Measurements from ENCODE around the gene IFITM5. TPM values are rescaled to one million over a fixed set of nuclear protein-coding genes. Genes with fewer than 3 reads are reported as not detected.
"Not testable (repeated sequence)": the region's sequence is repeated elsewhere in the genome, so short reads cannot be mapped to it uniquely, and the experiment has no call there.

Gene IFITM5
- total RNA-seq, 2 donors from 2014 or later: not detected

DNA sequence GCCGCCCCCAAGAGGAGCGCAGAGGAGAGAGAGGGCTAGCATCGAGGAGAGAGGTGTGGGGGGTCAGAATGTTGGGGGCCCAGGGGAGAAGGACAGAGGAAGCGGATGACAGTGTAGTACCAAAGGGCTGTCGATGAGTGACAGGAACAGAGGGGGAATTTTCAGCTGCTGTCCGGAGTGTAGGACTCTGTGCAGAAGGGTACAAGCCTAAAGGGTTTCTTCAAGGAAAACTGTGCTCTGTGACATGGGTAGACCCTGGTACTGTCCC, 26.5 kb downstream of the IFITM5 start:
- no peaks in the 10 kb centered on the region for H3K9me3 ChIP-seq (ENCODE audit: control insufficient read depth, low read length, poor library complexity, severe bottlenecking)
- Mint-ChIP-seq H3K27ac (no peak overlapping the region), H3K4me3 (no peak overlapping the region), H3K27me3 (no peaks in the 10 kb centered on the region), H3K36me3 (ENCODE audit: low read depth) (peaks cover 2% of the 10 kb centered on the region), H3K4me1 (peaks cover 23% of the 10 kb centered on the region)
- DNase-seq (no peak), ATAC-seq (no peak)

DNA sequence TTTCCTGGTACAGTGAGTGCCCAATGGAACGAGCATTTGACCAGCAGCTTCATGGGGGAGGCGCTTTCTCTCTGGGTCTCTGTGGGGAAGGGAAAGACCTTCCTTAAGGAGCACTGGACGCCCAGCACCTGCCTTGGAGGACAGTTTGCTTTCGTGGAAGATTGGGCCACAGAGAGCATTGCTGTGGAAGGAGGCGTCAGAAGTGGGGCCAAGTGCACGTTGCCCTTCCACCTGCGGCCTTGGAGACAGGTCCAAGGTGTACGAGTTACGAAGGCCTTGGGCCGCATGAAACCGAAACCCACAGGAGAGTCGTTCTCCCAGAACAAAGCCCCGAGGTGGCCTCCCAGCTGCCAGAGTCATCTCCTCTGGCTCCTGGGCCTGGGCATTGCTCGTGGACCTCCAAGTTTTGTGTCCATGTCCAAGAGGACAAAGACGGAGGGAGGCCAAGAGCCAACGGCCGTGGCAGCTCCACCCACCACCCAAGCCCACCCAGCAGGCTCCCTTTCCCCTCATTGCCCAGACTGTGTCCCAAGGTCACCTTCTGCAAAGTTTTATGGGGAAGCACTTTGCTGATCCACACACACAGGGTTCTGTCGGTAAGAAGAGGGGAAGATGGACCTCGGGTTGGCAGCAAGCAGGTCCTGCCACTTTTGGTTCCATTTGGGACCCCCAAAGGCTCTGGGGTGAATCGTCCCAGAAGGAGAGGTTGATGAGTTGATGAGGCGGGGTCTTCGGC, 27.0 kb downstream of the IFITM5 start:
- no peaks in the 10 kb centered on the region for H3K9me3 ChIP-seq (ENCODE audit: control insufficient read depth, low read length, poor library complexity, severe bottlenecking)
- Mint-ChIP-seq H3K27ac (no peak overlapping the region), H3K4me1 (peaks cover 21% of the 10 kb centered on the region), H3K27me3 (no peaks in the 10 kb centered on the region), H3K4me3 (no peak overlapping the region), H3K36me3 (ENCODE audit: low read depth) (peaks cover 2% of the 10 kb centered on the region)
- no peak for DNase-seq
- ATAC-seq: no peak

DNA sequence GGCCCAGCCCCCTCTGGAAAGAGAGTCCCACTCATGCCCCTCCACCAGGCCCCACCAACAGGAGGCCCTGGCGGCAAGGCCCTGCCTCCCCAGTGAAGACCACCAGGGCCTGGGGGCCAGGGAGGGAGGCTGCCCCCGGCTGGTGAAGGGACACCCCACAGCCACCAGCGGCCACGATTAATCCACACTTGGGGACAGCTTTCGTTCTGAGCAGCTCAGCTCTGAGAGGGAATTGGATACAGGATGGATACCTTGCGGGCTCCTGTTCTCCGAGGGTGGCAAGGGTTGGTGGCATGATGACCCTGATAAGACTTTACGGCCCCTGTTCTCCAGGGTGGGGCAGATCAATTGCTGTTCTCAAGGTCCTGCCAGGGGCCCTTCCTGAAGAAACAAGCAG, 28.0 kb downstream of the IFITM5 start:
- ATAC-seq: no peak
- no peak overlapping the region for H3K27ac Mint-ChIP-seq
- H3K4me3 Mint-ChIP-seq: no peak overlapping the region
- H3K27me3 Mint-ChIP-seq: no peaks in the 10 kb centered on the region
- H3K36me3 Mint-ChIP-seq (ENCODE audit: low read depth): peaks cover 2% of the 10 kb centered on the region
- DNase-seq: no peak
- H3K9me3 ChIP-seq (ENCODE audit: control insufficient read depth, low read length, poor library complexity, severe bottlenecking): no peaks in the 10 kb centered on the region
- peaks cover 21% of the 10 kb centered on the region for H3K4me1 Mint-ChIP-seq

DNA sequence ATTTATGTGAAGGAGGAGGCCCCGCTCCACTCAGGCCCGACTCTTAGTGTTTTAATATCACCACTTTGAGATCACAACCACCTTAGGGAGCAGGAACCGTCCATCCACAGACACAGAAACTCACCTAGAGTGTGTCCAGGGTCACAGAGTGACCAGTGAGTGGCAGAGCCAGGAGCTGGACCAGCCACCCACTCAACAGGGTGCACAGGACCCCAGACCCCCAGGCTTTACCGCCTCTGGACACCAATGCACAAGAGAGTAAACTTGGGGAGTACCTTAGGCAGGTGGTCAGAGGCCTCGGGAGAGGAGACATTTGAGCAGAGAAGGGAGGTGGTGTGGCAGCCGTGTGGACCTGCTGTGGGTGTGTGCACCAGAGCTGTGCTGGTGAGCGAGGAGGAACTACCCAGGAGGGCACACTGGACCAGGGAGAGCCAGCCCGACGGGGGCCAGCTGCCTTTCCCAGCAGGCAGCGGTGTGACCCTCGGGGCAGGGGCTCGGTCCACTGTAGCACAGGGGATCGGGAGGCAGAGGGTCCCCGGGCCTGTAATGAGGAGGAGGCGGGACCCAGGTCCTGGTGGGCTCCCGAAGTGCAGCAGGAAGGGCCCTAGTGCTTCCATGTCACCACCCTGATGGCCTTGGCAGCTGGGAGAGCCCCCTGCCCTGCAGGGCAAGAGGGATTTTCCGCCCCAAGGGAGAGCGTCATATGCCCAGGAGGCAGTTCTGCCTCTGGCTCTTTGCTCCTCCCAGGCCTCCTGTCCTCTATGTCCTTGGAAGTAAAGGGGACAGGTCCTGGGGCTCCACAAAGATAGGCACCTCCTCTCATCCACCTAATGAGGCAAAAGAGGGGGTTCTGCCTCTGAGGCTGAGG, 28.6 kb downstream of the IFITM5 start:
- no peak for DNase-seq
- Mint-ChIP-seq H3K36me3 (ENCODE audit: low read depth) (peaks cover 2% of the 10 kb centered on the region), H3K4me3 (no peak overlapping the region), H3K27me3 (no peaks in the 10 kb centered on the region), H3K4me1 (peaks cover 21% of the 10 kb centered on the region), H3K27ac (peak overlapping the region; percentile 100)
- no peaks in the 10 kb centered on the region for H3K9me3 ChIP-seq (ENCODE audit: control insufficient read depth, low read length, poor library complexity, severe bottlenecking)
- no peak for ATAC-seq

DNA sequence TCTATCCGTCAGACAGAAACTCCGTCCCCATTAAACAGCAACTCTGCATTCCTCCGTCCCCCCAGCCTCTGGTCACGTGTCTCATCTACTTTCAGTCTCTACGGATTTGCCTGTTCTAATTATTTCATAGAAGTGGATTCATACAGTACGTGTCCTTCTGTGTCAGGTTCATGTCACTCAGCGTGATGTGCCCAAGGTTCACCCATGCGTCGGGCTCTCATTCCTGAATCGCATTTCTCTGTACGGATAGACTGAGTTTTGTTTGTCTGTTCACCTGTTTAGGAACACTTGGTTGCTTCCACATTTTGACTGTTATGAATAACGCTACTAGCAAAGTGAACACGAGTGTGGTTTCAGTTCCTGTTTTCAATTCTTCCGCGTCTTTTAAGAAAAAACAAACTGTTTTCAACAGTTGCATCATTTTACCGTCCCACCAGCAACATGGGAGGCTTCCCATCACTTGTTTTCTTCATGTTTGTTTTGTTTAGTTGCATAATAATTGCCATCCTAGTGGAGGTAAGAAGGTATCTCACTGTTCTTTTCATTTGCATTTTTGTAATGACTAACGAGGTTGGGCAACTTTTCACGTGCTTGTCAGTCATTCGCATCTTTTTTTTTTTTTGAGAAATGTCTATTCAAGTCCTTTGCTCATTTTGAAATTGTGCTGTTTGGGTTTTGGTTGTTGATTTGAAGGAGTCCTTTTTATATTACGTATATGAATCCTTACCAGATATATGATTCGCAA, 30.0 kb downstream of the IFITM5 start:
- Mint-ChIP-seq H3K27me3 (no peaks in the 10 kb centered on the region), H3K36me3 (ENCODE audit: low read depth) (peaks cover 2% of the 10 kb centered on the region), H3K4me1 (peaks cover 21% of the 10 kb centered on the region), H3K4me3 (peak overlapping the region; percentile 88), H3K27ac (peak overlapping the region; percentile 100)
- DNase-seq (no peak), ATAC-seq (peak; percentile 80)
- no peaks in the 10 kb centered on the region for H3K9me3 ChIP-seq (ENCODE audit: control insufficient read depth, low read length, poor library complexity, severe bottlenecking)

DNA sequence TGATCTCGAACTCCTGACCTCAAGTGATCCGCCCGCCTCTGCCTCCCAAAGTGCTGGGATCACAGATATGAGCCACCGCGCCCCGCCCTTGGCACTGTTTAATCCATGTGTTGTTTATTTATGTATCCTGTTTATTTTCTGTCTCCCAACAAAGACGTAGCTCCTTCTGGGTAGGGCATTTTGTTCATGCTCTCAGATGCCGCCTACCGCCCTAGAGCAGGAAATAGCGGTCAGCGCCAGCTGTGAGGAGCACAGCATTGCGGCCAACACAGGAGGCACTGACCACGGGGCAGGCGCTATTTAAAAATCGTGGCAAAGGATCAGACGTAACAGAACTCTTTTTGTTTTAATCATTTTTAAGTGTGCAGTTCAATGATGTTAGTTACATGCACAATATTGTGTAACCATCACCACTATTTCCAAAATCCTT, 30.6 kb downstream of the IFITM5 start:
- H3K27me3 Mint-ChIP-seq; H3K36me3 Mint-ChIP-seq (ENCODE audit: low read depth); H3K9me3 ChIP-seq (ENCODE audit: control insufficient read depth, low read length, poor library complexity, severe bottlenecking): not testable (repeated sequence)
- ATAC-seq: peak; percentile 35
- Mint-ChIP-seq H3K27ac (peak overlapping the region; percentile 100), H3K4me1 (peaks cover 21% of the 10 kb centered on the region), H3K4me3 (peak overlapping the region; percentile 88)
- DNase-seq: peak in 1 of 3 donors; percentile 14

DNA sequence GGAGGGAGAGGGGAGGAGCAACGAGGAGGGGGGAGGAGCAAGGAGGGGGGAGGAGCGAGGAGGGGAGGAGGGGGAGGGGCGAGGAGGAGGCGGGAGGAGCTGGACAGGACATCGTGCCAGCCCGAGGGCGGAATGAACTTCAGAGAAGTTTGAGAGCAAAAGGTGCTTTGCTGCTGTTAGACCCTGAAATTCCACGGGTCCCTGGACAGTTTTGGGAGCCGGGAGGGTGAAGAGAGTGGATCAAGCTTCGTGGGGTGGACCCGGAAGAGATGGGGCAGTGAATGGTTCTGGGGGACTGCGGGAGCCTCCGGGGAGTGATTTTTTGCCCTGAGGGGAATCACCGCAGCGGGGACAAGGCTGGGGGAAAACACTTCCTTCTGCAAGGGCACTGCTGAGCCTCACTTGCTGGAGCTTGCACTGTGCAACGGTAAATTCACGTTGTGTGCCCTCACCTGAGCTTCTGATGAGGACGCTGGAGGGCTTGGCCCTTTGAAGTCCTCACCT, 31.8 kb downstream of the IFITM5 start:
- ATAC-seq: peak; percentile 48
- Mint-ChIP-seq H3K27ac (peak overlapping the region; percentile 100), H3K4me1 (peaks cover 21% of the 10 kb centered on the region)

DNA sequence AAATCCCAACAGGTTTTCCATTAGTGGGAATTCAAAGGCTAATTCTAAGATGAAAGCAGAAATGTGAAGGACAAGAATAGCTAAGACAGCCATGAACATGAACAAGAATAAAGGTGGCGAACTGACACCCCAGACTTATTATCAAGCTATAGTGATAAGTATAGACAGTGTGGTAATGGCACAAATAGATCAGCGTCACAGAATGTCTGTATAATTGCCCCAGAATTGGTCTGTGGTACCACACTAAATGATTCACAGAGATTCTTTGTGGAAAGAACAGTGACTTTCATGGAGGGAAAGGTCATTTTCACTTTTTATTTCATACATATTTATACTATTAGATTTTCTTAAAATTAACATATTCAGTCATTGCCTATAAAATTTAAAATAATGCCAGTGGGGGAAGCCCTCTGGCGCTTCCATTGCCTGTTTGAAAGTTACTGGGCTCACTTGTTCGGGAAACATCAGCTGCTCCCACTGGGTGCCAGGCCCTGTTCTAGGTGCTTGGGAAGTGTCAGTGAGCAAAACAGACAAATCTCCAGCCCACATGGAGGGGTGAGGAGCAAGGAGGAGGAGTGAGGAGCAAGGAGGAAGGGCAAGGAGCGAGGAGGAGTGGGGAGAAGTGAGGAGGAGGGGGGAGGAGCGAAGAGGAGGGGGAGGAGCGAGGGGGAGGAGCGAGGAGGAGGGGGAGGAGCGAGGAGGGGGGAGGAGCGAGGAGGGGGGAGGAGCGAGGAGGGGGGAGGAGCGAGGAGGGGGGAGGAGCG, 32.5 kb downstream of the IFITM5 start:
- Mint-ChIP-seq H3K27ac (peak overlapping the region; percentile 100), H3K4me1 (peaks cover 21% of the 10 kb centered on the region), H3K4me3 (peak overlapping the region; percentile 86), H3K27me3 (no peaks in the 10 kb centered on the region), H3K36me3 (ENCODE audit: low read depth) (peaks cover 2% of the 10 kb centered on the region)
- ATAC-seq (peak; percentile 26), DNase-seq (no peak)
- H3K9me3 ChIP-seq (ENCODE audit: control insufficient read depth, low read length, poor library complexity, severe bottlenecking): no peaks in the 10 kb centered on the region

More for the DNA sequence above, 31.8 kb downstream of the IFITM5 start:
- H3K9me3 ChIP-seq (ENCODE audit: control insufficient read depth, low read length, poor library complexity, severe bottlenecking): no peaks in the 10 kb centered on the region
- H3K36me3 Mint-ChIP-seq (ENCODE audit: low read depth): peaks cover 2% of the 10 kb centered on the region
- DNase-seq: peak in 2 of 3 donors; percentile 49 to 59
- no peaks in the 10 kb centered on the region for H3K27me3 Mint-ChIP-seq
- H3K4me3 Mint-ChIP-seq: peak overlapping the region; percentile 88

DNA sequence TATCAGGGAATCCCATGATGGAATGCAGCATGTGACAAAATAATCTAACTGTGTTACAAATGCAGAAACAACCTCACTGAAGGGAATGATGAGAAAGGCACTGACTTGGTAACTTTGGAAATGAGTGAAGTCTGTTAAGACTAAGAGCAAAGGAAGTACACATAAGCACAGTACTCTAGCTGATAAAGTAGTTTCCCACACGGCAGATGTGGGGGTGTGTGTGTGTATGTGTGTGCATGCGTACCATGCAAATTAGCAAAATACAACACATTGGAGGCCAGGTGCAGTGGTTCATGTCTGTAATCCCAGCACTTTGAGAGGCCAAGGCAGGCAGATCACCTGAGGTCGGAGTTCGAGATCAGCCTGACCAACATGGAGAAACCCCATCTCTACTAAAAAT, 37.7 kb downstream of the IFITM5 start:
- no peak overlapping the region for H3K27ac Mint-ChIP-seq
- H3K27me3 Mint-ChIP-seq: peaks cover 12% of the 10 kb centered on the region
- no peak overlapping the region for H3K4me3 Mint-ChIP-seq
- no peaks in the 10 kb centered on the region for H3K36me3 Mint-ChIP-seq (ENCODE audit: low read depth)
- DNase-seq (no peak), ATAC-seq (no peak)
- H3K9me3 ChIP-seq (ENCODE audit: control insufficient read depth, low read length, poor library complexity, severe bottlenecking): no peaks in the 10 kb centered on the region
- H3K4me1 Mint-ChIP-seq: peaks cover 2% of the 10 kb centered on the region

DNA sequence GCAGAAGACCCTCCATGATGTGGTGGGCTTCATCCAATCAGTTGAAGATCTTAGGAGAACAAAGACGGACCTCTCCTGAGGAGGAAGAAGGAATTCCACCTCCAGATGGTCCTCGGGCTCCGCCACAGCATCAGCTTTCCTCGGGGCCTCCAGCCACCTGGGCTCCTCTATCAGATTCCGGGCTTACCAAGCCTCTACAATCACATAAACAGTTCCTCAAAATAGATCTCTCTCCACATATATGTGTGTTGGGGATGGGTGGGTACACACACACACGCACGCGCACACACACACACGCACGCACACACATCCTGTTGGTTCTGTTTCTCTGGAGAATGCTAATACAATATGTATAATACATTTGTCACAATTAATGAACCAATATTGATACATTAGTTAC, 39.9 kb downstream of the IFITM5 start:
- no peaks in the 10 kb centered on the region for H3K9me3 ChIP-seq (ENCODE audit: control insufficient read depth, low read length, poor library complexity, severe bottlenecking)
- DNase-seq (no peak), ATAC-seq (no peak)
- Mint-ChIP-seq H3K4me1 (peaks cover 5% of the 10 kb centered on the region), H3K27ac (no peak overlapping the region), H3K27me3 (peaks cover 12% of the 10 kb centered on the region), H3K36me3 (ENCODE audit: low read depth) (no peaks in the 10 kb centered on the region), H3K4me3 (no peak overlapping the region)

DNA sequence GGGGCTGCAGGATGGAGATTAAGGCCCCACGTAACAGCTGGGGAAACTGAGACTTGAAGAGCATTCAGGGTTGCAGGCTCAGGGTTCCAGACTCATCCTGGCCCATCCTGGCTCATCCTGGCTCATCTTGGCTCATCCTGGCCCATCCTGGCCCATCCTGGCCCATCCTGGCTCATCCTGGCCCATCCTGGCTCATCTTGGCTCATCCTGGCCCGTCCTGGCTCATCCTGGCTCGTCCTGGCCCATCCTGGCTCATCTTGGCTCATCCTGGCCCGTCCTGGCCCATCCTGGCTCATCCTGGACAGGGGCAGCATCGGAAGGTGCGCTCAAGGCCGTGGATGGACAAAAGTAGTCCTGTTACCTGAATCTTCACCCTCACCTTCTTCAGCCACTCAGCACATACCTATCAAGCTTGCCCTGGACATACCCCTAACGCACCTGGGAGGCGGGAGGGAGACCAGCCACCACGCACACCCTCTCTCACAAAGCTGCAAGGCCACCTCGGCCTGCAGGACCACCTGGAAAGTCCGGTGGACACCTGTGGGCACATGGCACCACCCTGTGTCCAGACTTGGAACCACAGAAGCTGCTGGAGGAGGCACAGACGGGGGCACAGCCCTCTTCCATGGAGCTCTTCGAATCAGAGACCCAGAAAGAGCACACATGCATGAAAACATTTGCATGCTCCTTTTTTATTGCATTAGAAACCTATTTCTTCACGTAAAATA, 41.4 kb downstream of the IFITM5 start:
- Mint-ChIP-seq H3K27me3 (peaks cover 12% of the 10 kb centered on the region), H3K4me3 (no peak overlapping the region), H3K36me3 (ENCODE audit: low read depth) (no peaks in the 10 kb centered on the region), H3K4me1 (peaks cover 7% of the 10 kb centered on the region), H3K27ac (no peak overlapping the region)
- DNase-seq: no peak
- ATAC-seq: no peak
- H3K9me3 ChIP-seq (ENCODE audit: control insufficient read depth, low read length, poor library complexity, severe bottlenecking): no peaks in the 10 kb centered on the region

Data from T-helper 17 cell (primary cell).